Large intestine (tissue), 3 donors: ENCODE results near the gene GCSAM. TPM values are rescaled to one million over a fixed set of nuclear protein-coding genes. Genes with fewer than 3 reads are reported as not detected.

Source experiments
- DNase-seq, 2 donors: peaks; one replicate each; pipeline versions ENCODE4 v3.0.0 to v3.0.0-alpha.2; 2013
- H3K27ac ChIP-seq: one replicate; pipeline ENCODE4 v1.5.1; 2013; ENCODE audit warnings: low read length
- H3K27me3 ChIP-seq: 2 replicates; pipeline ENCODE4 v1.6.1; 2013; ENCODE audit warnings: low read length; ENCODE audit not compliant: control insufficient read depth, insufficient read depth
- H3K36me3 ChIP-seq: 2 replicates; pipeline ENCODE4 v1.6.1; 2013; ENCODE audit warnings: low read length; ENCODE audit not compliant: control insufficient read depth, insufficient read depth
- H3K4me1 ChIP-seq: one replicate; pipeline ENCODE4 v1.6.1; 2013; ENCODE audit warnings: low read length; ENCODE audit not compliant: control insufficient read depth, insufficient read depth
- H3K4me3 ChIP-seq: one replicate; pipeline ENCODE4 v1.5.1; 2013; ENCODE audit warnings: low read length
- H3K9me3 ChIP-seq: one replicate; pipeline ENCODE4 v1.6.1; 2013; ENCODE audit warnings: mild to moderate bottlenecking, low read depth, low read length, moderate library complexity; ENCODE audit not compliant: control insufficient read depth
- WGBS: methylation state at CpG from one replicate; pipeline ENCODE4 v1.1.5; 2013; ENCODE audit warnings: low lambda C conversion rate; ENCODE audit not compliant: insufficient coverage; 5-methylcytosine and 5-hydroxymethylcytosine counted together
- polyA plus RNA-seq: library from polyadenylated mRNA; unstranded; fragments of 120-200 nt; gene quantifications from one replicate; pipeline ENCODE4 v1.2.1, GENCODE V29; 2013

GCSAM gene
- polyA plus RNA-seq, 1 donor, result 3.7 TPM

DNA sequence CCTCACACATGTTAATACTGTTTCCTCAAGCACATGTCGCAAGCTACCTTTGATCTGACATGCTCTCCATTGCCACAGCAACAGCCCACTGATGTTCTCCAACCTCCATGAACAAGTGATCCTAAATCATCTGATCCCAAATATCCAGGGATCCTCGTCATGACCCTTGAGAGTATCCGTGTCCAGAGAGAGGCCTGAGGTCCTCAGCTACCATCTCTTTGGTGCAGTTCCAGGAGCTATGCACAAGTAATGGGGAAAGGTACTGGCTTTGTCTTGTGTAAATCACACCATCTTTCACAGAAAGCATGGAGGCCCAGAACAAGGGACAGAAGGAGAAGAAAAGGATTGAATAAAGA is 2.4 kb downstream of the GCSAM start:
- no CpG with 5 or more reads among the region's 3 CpGs for WGBS
- H3K27me3 ChIP-seq, result no peaks in the 10 kb centered on the region
- no peaks in the 10 kb centered on the region for H3K4me1 ChIP-seq
- no peaks in the 10 kb centered on the region for H3K36me3 ChIP-seq
- H3K4me3 ChIP-seq, result no peak overlapping the region
- H3K27ac ChIP-seq, result no peak overlapping the region
- DNase-seq, result no peak
- no peaks in the 10 kb centered on the region for H3K9me3 ChIP-seq

DNA sequence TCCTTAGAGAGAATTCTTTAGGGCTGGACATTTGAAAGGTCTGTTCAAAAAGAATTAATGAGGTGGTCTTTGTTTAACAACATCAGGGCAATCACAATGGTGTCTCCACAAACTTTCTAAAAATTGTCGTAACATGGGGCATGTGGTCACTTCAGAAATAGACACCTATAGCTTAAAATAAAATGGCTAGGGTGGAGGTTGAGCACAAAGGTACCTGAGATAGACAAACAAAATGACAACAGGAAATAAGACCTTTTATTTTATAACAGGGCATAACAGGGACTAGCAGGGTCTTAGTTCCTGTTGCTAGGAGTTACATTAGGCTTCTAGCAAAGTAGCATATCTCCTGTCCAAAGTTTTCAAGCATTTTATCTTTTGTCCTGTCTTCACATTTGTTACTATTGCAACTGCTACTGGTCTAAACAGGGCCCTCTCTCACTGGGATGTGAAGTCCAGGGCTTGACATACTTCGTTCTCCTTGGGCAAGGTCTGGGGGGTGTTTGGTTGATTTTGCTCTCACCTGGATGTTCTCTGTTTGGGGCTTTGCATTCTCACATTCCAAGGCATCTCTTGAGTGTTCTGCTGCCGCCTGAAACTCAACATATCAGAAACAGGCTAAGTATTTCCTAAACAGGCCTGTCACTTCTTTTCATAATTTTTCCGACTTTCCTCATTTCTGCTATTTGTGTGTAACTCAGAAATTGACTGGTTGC is 3.0 kb downstream of the GCSAM start:
- Histone ChIP-seq H3K27me3 (no peaks in the 10 kb centered on the region), H3K36me3 (no peaks in the 10 kb centered on the region), H3K4me1 (no peaks in the 10 kb centered on the region), H3K4me3 (no peak overlapping the region), H3K27ac (no peak overlapping the region), H3K9me3 (no peaks in the 10 kb centered on the region)
- WGBS, result 92% methylated on average over 2 of the region's 4 CpGs
- DNase-seq, result no peak

DNA sequence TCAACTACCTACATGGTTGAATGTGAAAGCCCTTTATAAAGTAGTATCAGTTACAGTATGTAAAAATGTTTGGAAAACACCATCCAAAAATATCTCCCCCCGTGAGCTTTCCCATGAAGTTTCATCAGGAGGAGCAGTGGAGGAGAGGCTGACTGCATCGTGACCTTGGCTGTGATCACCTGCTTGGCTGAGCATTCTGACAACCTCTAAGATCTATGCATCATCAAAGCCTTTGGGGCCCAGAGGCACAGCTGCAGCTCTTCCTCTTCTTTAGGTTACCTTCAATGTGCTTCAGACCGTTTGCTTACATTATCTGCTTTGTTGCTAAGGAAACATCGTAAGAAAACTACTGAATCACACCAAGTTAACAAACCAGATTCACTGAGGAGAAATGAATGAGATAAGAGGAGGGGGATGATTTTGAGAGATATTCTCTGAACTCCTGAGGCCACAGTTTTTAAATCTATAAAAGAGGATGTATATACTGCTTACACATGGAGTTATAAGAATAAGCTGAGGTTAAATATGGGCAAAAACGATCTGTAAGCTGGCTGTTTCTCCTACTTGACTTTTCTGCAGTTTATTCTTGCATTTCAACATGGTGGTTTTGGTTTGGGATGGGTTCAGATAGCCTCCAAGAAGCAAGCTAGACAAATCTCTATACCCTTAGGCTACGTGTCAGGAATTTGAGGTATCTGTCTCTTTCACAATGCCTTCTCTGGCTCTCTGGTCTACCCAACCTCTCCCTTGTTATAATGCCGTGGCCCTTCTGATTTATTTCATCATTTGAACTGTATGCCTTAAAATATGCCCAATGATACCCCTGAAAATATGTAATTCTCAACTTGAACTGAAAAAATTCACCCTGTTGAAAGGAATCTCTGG is 4.0 kb downstream of the GCSAM start:
- 0% methylated on average over 1 of the region's 7 CpGs for WGBS
- no peaks in the 10 kb centered on the region for H3K27me3 ChIP-seq
- no peaks in the 10 kb centered on the region for H3K9me3 ChIP-seq
- H3K27ac ChIP-seq, result no peak overlapping the region
- no peaks in the 10 kb centered on the region for H3K4me1 ChIP-seq
- no peaks in the 10 kb centered on the region for H3K36me3 ChIP-seq
- no peak for DNase-seq
- no peak overlapping the region for H3K4me3 ChIP-seq

DNA sequence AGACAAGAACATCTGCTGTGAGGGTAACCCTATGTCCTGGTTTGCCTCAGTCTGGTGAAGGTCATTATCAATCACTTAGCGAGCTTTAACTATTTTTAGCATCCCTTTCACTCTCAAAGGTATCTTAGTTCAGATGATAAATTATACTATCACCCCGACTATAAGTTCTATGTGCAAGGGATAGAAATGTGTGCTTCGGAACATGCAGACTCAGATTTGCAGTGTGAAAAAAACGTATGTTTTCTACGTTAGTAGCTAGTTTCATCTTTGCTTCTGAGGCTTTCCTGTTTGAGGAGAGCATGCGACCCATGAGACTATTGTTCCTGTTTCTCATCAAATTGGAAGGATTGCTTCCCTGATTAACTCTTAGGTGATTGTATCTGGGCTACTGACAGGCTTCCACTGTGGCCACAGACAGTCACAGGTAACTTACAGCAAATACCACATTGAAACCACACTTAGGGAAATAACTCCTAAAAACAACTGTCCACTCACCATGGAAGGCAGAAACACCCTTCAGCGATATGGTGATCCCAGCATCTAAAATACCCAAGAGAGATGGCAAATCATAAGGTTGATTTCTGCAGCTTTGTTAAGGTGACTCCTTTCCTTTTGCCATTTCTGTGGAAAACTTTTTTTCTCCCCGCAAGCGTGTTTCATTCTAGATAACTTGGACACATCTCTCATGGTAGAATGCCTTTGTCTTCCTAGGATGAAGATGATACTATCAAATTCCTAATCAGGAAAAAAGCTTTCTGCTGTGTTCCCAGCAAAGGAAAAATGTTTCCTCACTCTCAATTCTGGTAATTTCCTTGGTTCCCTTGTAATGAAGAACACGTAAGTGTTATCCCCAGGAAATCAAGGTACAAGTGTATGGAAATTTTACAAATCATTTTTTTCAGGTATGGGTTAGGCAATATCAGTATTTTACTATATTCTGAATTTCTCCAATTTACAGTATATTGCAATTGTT is 5.2 kb downstream of the GCSAM start:
- no peak for DNase-seq
- Histone ChIP-seq H3K27me3 (no peaks in the 10 kb centered on the region), H3K4me3 (no peak overlapping the region), H3K9me3 (no peaks in the 10 kb centered on the region), H3K36me3 (no peaks in the 10 kb centered on the region), H3K27ac (no peak overlapping the region), H3K4me1 (no peaks in the 10 kb centered on the region)
- WGBS, result 88% methylated on average over 3 of the region's 10 CpGs

DNA sequence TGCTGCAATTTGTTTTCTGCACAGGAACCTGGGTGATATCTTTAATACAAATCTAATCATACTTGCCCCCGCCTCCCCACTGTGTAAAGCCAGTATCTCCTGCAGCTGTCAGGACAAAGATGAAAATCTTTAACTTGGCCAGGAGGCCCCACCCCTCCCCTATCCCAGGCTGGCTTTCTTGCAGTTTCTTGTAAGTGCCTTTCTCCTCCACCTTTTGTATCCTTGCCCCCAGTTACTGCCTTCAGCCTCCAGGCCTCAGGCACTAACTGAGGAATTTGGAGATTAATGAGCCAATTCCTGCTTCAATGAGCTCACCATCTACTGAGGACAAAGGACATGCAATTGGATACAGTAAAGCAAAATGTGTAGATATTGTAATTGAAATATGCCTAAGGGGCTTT is 6.5 kb downstream of the GCSAM start:
- no CpG with 5 or more reads among the region's 1 CpG for WGBS
- no peaks in the 10 kb centered on the region for H3K9me3 ChIP-seq
- H3K27ac ChIP-seq, result no peak overlapping the region
- H3K27me3 ChIP-seq, result no peaks in the 10 kb centered on the region
- H3K4me3 ChIP-seq, result no peak overlapping the region
- DNase-seq, result no peak
- H3K36me3 ChIP-seq, result no peaks in the 10 kb centered on the region
- H3K4me1 ChIP-seq, result no peaks in the 10 kb centered on the region

DNA sequence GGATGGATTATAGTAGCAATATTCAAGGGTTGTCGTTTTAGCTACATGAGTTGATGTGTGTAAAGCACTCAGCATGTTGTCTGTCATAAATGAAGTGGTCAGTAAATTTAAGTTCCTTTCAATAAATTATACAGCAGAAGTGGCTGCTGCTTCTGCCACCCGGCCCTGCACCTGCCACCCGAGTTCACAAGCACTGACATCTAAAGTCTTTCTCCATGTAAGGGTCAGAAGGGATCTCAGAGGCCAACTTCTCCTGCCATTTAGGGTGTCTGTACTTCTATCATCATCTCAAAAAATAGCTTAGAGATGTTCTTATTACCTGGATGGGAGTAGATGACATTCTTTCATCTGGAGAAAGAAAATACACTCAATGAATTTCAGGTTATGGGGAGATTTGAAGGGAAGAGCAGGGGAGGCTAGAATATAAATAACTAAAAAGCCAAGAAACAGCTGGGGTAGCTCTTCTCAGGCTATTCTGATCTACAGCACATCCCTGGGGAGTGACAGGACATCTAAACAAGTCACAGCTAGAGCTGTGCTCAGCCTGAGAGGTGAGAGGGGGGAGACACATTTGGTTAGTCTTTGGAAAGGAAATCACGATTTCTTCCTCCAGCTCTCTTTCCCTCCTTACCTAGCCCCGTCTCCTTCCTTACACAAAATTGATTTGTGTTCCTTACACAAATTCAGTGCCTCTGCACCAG is 8.0 kb downstream of the GCSAM start:
- DNase-seq, result no peak
- Histone ChIP-seq H3K36me3 (no peaks in the 10 kb centered on the region), H3K4me3 (no peak overlapping the region), H3K4me1 (no peaks in the 10 kb centered on the region), H3K27ac (no peak overlapping the region), H3K9me3 (no peaks in the 10 kb centered on the region), H3K27me3 (no peaks in the 10 kb centered on the region)
- no CpG with 5 or more reads among the region's 5 CpGs for WGBS

DNA sequence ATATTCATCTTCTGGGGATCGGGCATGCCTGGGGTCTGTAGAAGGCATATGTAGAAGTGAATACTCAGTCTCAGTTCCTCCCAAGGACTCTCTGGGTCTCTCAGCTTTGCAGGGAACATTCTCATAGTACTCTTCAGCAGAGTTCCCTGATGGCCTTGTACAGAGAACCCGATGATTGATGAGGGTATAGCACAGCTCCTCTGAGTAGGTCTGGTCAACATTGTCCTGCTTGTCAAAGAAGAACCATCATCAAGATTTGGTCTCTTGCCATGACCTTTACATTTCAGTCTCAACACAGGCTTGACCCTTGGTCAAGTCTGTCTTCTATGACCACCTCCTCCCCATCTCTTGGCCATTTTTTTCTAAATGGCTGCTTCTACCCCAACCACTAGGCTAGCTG is 9.5 kb downstream of the GCSAM start:
- Histone ChIP-seq H3K4me3 (no peak overlapping the region), H3K27me3 (no peaks in the 10 kb centered on the region), H3K9me3 (no peaks in the 10 kb centered on the region), H3K27ac (no peak overlapping the region), H3K36me3 (no peaks in the 10 kb centered on the region), H3K4me1 (no peaks in the 10 kb centered on the region)
- WGBS, result no CpG with 5 or more reads among the region's 2 CpGs
- DNase-seq, result no peak

DNA sequence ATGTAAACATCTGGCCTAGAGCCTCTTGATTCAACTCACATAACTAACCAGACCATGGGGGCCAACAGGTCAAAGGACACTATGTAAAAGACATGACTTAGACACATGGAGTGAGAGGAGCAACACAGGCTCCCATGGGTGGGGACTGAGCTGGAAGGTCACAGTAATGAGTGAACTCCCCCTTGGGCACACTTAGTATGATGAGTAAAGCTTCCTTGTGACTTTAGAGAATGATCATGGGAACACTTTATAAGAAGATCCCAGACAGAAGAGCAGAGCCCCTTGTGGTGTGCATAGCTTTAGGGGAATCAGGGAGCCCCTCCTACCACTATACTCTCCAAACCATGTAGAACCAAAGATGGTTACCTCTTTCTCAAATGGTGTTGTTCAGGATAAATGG is 10.2 kb downstream of the GCSAM start:
- H3K4me1 ChIP-seq, result no peaks in the 10 kb centered on the region
- no peaks in the 10 kb centered on the region for H3K9me3 ChIP-seq
- no peak overlapping the region for H3K4me3 ChIP-seq
- H3K27me3 ChIP-seq, result no peaks in the 10 kb centered on the region
- DNase-seq, result no peak
- H3K36me3 ChIP-seq, result no peaks in the 10 kb centered on the region
- H3K27ac ChIP-seq, result no peak overlapping the region

DNA sequence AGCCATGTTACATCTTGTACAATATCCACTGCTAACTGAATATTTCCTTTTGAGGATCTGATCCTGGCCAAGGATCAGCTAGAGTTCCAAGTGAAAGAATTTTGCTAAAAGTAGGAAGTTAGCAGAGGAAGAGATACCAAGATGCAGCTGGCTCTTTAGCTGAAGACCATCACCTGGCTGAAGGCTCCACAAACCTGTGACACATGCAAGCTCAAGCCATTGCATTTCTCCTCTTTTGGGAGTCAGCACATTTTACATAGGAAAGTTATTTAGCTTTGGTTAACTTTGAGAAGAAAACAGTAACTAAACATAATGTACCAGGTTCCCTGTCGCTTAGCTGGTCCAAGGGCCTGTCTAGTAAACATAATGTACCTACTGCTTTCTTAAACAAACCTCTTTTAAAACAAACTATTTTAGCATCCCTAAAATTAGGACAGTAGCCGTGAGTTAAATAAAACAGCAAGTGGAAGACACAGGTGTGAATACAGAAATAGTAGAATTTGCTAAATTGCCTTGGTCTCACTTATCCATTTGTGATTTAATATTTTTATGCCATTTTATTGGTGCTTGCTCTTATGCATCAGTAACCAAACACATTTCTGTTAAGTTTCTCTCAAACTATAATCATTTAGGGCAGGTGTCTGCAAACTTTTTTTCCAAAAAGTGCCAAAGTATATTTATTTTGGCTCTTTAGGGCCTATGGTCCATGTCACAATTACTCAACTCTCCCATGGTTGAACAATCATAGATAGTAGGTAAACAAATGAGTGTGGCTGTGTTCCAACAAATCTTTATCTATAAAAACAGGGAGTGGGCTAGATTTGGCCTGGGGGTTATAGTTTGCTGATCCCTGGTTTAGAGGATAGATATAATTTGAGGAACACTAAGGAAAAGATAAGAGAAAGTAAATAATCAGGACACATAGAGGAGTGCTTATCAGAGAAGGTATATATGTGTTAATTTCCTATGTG is 11.2 kb downstream of the GCSAM start:
- Histone ChIP-seq H3K4me3 (no peak overlapping the region), H3K36me3 (no peaks in the 10 kb centered on the region), H3K27ac (no peak overlapping the region), H3K9me3 (no peaks in the 10 kb centered on the region), H3K4me1 (no peaks in the 10 kb centered on the region), H3K27me3 (no peaks in the 10 kb centered on the region)
- DNase-seq, result no peak
- WGBS, result 100% methylated on average over 1 of the region's 2 CpGs
